Left ventricle myocardium inferior (tissue), 1 donor: Measurements from ENCODE around the gene OGDH. TPM values are rescaled to one million over a fixed set of nuclear protein-coding genes. Genes with fewer than 3 reads are reported as not detected.
"Not testable (repeated sequence)": the region's sequence is repeated elsewhere in the genome, so short reads cannot be mapped to it uniquely, and the experiment has no call there.

ENCODE experiments used
- DNase-seq: peaks from one replicate; pipeline ENCODE4 v3.0.0-alpha.2; 2020
- H3K27ac ChIP-seq: fragments of 200-600 bp; replicated peaks from 2 replicates; pipeline ENCODE4 v1.8.0; 2021
- H3K27me3 ChIP-seq: fragments of 200-600 bp; 2 replicates; pipeline ENCODE4 v1.8.0; 2021; ENCODE audit warnings: low read depth
- H3K36me3 ChIP-seq: fragments of 200-600 bp; 2 replicates; pipeline ENCODE4 v1.8.0; 2021
- H3K4me1 ChIP-seq: fragments of 200-600 bp; 2 replicates; pipeline ENCODE4 v1.8.0; 2021
- H3K4me3 ChIP-seq: fragments of 200-600 bp; 2 replicates; pipeline ENCODE4 v1.8.0; 2021; ENCODE audit warnings: mild to moderate bottlenecking, moderate library complexity
- H3K9me3 ChIP-seq: fragments of 200-600 bp; replicated peaks from 2 replicates; pipeline ENCODE4 v1.8.0; 2021
- intact Hi-C: fragments of 100-400 bp; cut with micrococcal nuclease; formaldehyde crosslinking; loops from one replicate; pipeline ENCODE4 v1.11.0; 2022
- total RNA-seq: library from RNA; stranded (reverse); fragmentation: NEBNext Ultra II Directional; extraction: Animal tissue kit (Norgen Biotek cat#: 25700); gene quantifications from one replicate; pipeline ENCODE4 v1.2.1, GENCODE V29; 2021
- TF ChIP-seq, protein P1 (sequence below): fragments of 200-600 bp; IDR thresholded peaks from 2 replicates; pipeline ENCODE4 v1.8.0; 2021; ENCODE audit warnings: antibody characterized with exemption, mild to moderate bottlenecking, borderline replicate concordance
- donor health status: DM: no; HTN: yes; CAD: no; lungs with severe emphysema.

OGDH gene
- total RNA-seq, 1 donor from 2014 or later: 677 TPM

DNA sequence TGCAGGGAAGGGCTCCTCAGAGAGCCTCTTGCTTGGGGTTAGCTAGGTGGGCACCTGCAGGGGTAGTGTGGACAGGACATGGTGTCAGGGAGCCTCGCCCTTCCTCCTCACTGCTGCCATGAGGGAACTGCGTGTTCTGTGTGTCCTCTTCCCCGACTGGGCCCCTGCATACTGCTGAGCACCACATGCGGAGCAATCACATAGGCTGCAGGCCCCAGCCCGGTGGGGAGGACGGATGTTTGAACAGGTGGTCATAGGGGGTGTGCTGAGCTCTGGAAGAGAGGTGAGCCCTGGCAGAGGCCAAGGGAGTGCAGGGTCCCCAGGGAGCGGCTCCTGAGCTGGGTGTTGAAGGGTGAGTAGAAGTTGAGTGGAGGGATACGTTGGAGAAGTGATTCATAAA lies 93.9 kb downstream of the OGDH start:
- no peak for DNase-seq
- Histone ChIP-seq H3K27ac (peak overlapping the region; percentile 57), H3K4me3 (no peak overlapping the region), H3K27me3 (no peaks in the 10 kb centered on the region), H3K9me3 (no peaks in the 10 kb centered on the region), H3K4me1 (peaks cover 45% of the 10 kb centered on the region), H3K36me3 (peaks cover 95% of the 10 kb centered on the region)
- TF ChIP-seq, protein P1, sequence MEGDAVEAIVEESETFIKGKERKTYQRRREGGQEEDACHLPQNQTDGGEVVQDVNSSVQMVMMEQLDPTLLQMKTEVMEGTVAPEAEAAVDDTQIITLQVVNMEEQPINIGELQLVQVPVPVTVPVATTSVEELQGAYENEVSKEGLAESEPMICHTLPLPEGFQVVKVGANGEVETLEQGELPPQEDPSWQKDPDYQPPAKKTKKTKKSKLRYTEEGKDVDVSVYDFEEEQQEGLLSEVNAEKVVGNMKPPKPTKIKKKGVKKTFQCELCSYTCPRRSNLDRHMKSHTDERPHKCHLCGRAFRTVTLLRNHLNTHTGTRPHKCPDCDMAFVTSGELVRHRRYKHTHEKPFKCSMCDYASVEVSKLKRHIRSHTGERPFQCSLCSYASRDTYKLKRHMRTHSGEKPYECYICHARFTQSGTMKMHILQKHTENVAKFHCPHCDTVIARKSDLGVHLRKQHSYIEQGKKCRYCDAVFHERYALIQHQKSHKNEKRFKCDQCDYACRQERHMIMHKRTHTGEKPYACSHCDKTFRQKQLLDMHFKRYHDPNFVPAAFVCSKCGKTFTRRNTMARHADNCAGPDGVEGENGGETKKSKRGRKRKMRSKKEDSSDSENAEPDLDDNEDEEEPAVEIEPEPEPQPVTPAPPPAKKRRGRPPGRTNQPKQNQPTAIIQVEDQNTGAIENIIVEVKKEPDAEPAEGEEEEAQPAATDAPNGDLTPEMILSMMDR: no peak
- intact Hi-C loops: no loop called here

DNA sequence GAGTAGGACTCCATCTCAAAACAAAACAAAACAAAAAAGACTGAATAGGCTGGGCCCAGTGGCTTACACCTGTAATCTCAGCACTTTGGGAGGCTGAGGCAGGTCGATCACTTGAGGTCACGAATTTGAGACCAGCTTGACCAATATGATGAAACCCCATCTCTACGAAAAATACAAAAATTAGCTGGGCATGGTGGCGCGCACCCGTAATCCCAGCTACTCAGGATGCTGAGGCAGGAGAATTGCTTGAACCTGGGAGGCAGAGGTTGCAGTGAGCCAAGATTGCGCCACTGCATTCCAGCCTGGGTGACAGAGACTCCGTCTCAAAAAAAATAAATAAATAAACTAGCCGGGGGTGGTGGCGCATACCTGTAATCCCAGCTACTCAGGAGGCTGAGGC lies 97.0 kb downstream of the OGDH start:
- H3K9me3 ChIP-seq, H3K27me3 ChIP-seq, H3K4me3 ChIP-seq, intact Hi-C loops, DNase-seq: not testable (repeated sequence)
- H3K36me3 ChIP-seq: peaks cover 92% of the 10 kb centered on the region
- peak overlapping the region; percentile 57 for H3K27ac ChIP-seq
- peaks cover 50% of the 10 kb centered on the region for H3K4me1 ChIP-seq

DNA sequence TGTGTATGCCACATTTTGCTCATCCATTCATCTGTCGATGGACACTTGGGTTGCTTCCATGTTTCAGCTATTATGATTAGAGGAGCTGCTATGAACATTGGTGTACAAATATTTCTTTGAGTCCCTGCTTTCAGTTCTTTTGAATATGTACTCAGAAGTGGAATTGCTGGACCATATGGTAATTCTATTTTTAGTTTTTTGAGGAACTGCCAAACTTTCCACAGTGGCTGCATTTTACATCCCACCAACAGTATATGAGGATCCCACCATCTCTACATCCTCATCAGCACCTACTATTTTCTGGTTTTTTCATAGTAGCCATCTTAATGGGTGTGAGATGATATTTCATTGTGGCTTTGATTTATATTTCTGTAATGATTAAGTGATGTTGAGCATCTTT lies 97.5 kb downstream of the OGDH start:
- no peak for DNase-seq
- no peaks in the 10 kb centered on the region for H3K27me3 ChIP-seq
- H3K4me3 ChIP-seq: no peak overlapping the region
- TF ChIP-seq, protein P1: no peak
- peaks cover 92% of the 10 kb centered on the region for H3K36me3 ChIP-seq
- intact Hi-C loops: no loop called here
- H3K4me1 ChIP-seq: peaks cover 50% of the 10 kb centered on the region
- peak overlapping the region; percentile 57 for H3K27ac ChIP-seq
- no peaks in the 10 kb centered on the region for H3K9me3 ChIP-seq

DNA sequence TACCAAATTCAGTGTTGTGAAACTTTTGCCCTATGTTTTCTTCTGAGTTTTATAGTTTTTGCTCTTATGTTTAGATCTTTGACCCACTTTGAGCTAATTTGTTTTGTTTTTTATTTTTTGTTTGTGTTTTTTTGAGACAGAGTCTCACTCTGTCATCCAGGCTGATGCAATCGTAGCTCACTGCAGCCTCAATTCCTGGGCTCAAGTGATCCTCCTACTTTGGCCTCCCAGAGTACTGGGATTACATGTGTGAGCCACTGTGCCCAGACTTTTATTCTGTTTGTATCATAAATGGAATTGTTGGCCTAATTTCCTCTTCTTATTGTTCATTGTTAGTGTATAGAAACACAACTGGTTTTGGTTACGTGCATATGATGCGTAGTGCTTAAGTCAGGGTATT lies 99.0 kb downstream of the OGDH start:
- Histone ChIP-seq H3K4me3 (no peak overlapping the region), H3K27ac (no peak overlapping the region), H3K27me3 (no peaks in the 10 kb centered on the region), H3K36me3 (peaks cover 88% of the 10 kb centered on the region), H3K4me1 (peaks cover 45% of the 10 kb centered on the region), H3K9me3 (no peaks in the 10 kb centered on the region)
- intact Hi-C loops: no loop called here
- DNase-seq: no peak
- TF ChIP-seq, protein P1: no peak

DNA sequence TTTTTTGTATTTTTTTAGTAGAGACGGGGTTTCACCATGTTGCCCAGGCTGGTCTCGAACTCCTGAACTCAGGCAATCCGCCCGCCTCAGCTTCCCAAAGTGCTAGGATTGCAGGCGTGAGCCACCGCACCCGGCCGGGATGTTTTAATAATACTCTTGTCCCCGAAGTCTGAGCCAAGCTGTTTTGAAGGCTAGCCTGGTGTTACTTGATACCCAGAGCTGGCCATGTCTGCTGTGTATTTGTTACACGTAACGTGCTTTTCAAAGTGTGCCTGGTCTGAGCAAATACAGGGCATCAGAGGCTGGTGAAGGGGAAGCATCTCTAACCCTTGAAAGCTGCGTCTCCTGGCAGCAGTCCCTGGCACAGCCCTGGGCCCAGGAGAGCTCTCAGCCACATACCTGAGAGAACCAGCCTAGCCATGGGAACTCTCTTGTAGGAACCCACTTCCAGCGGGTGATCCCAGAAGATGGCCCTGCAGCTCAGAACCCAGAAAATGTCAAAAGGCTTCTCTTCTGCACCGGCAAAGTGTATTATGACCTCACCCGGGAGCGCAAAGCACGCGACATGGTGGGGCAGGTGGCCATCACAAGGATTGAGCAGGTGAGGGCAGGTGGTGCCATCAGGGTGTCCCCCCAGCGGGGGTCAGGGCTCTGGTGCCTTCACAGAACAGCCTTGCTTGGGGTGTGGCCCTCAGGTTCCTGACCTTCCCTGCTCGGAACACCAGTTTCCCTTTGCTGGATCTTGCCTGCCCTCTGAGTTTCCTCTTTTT lies 100.5 kb downstream of the OGDH start:
- H3K4me1 ChIP-seq: peaks cover 30% of the 10 kb centered on the region
- no peak for DNase-seq
- H3K27me3 ChIP-seq: no peaks in the 10 kb centered on the region
- TF ChIP-seq, protein P1: no peak
- peak overlapping the region; percentile 68 for H3K27ac ChIP-seq
- no peaks in the 10 kb centered on the region for H3K9me3 ChIP-seq
- H3K4me3 ChIP-seq: no peak overlapping the region
- intact Hi-C loops: no loop called here
- H3K36me3 ChIP-seq: peaks cover 72% of the 10 kb centered on the region

DNA sequence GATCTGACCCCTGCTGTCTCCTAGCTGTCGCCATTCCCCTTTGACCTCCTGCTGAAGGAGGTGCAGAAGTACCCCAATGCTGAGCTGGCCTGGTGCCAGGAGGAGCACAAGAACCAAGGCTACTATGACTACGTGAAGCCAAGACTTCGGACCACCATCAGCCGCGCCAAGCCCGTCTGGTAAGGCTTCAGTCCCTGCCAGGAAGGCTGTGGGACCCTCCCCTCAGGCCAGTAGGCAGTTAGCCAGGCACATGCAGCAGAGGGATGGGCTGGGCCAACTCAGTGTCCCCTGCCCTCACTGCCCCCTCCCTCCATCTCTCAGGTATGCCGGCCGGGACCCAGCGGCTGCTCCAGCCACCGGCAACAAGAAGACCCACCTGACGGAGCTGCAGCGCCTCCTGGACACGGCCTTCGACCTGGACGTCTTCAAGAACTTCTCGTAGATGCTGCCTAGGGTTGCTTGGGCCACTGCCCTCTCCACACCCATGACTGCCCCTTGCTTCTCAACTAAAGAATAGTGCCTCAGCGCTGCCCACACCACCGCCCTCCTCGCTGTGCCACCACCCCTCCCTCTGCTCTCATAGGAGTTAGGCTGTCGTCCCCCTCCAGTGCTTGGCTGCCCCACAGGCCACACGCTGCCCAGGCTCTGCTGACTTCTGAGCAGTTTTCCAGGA lies 101.3 kb downstream of the OGDH start:
- Histone ChIP-seq H3K4me1 (peaks cover 23% of the 10 kb centered on the region), H3K9me3 (no peaks in the 10 kb centered on the region), H3K4me3 (no peak overlapping the region), H3K27ac (peak overlapping the region; percentile 68), H3K36me3 (peaks cover 66% of the 10 kb centered on the region), H3K27me3 (no peaks in the 10 kb centered on the region)
- intact Hi-C loops: no loop called here
- TF ChIP-seq, protein P1: no peak
- no peak for DNase-seq
